GM23338 (cell line): ENCODE data around the gene CLEC3B. TPM values are rescaled to one million over a fixed set of nuclear protein-coding genes. Genes with fewer than 3 reads are reported as not detected.
"Not testable (repeated sequence)": the region's sequence is repeated elsewhere in the genome, so short reads cannot be mapped to it uniquely, and the experiment has no call there.

ENCODE experiments used
- ATAC-seq: fragments of 200-7000 bp; cut with Tn5 transposase; 3 replicates; pipeline ENCODE4 v1.9.1; 2020
- DNase-seq: peaks from one replicate; pipeline ENCODE4 v3.0.0-alpha.2; 2015; ENCODE audit warnings: low spot score
- H2AFZ ChIP-seq: fragments of 200-600 bp; sonication (generic); 2 replicates; pipeline ENCODE4 v1.8.0; 2016; ENCODE audit warnings: antibody characterized with exemption, mild to moderate bottlenecking, moderate library complexity
- H3F3A ChIP-seq: fragments of 200-600 bp; sonication (generic); replicated peaks from 2 replicates; pipeline ENCODE4 v1.8.0; 2017; ENCODE audit warnings: antibody characterized with exemption, mixed run types, low read depth
- H3K27ac ChIP-seq: fragments of 200-600 bp; sonication (generic); 2 replicates; pipeline ENCODE4 v1.6.1; 2016; ENCODE audit warnings: low read depth
- H3K27me3 ChIP-seq: fragments of 200-600 bp; sonication (generic); 2 replicates; pipeline ENCODE4 v1.8.0; 2016; ENCODE audit warnings: mild to moderate bottlenecking, mixed run types, moderate library complexity; ENCODE audit not compliant: insufficient read depth
- H3K36me3 ChIP-seq: fragments of 200-600 bp; sonication (generic); 2 replicates; pipeline ENCODE4 v1.8.0; 2016; ENCODE audit warnings: mild to moderate bottlenecking; ENCODE audit not compliant: insufficient read depth
- H3K4me1 ChIP-seq: fragments of 200-600 bp; sonication (generic); 2 replicates; pipeline ENCODE4 v1.8.0; 2016; ENCODE audit warnings: mild to moderate bottlenecking, moderate library complexity; ENCODE audit not compliant: insufficient read depth
- H3K4me2 ChIP-seq: fragments of 200-600 bp; sonication (generic); 2 replicates; pipeline ENCODE4 v1.7.1; 2017; ENCODE audit warnings: mixed run types
- H3K4me3 ChIP-seq: fragments of 200-600 bp; sonication (generic); 2 replicates; pipeline ENCODE4 v1.6.1; 2016; ENCODE audit warnings: mixed run types
- H3K79me2 ChIP-seq: fragments of 200-600 bp; sonication (generic); replicated peaks from 2 replicates; pipeline ENCODE4 v1.8.0; 2017; ENCODE audit warnings: mild to moderate bottlenecking; ENCODE audit not compliant: insufficient read depth
- H3K9me2 ChIP-seq: fragments of 200-600 bp; sonication (generic); 2 replicates; pipeline ENCODE4 v1.8.0; 2017; ENCODE audit not compliant: insufficient read depth
- H4K20me1 ChIP-seq: fragments of 200-600 bp; sonication (generic); replicated peaks from 2 replicates; pipeline ENCODE4 v1.8.0; 2017; ENCODE audit warnings: mild to moderate bottlenecking; ENCODE audit not compliant: insufficient read depth
- H3K27ac Mint-ChIP-seq: 2 replicates; pipeline ENCODE4 v1.8.0; 2020; ENCODE audit warnings: inconsistent platforms, mild to moderate bottlenecking, moderate library complexity, mixed read lengths
- H3K27me3 Mint-ChIP-seq: 3 replicates; pipeline ENCODE4 v1.8.0; 2022; ENCODE audit warnings: low read depth, mild to moderate bottlenecking, moderate library complexity, mixed read lengths, inconsistent platforms; ENCODE audit not compliant: insufficient read depth, poor library complexity
- H3K36me3 Mint-ChIP-seq: 3 replicates; pipeline ENCODE4 v1.8.0; 2021; ENCODE audit warnings: low read depth, mild to moderate bottlenecking, inconsistent platforms, moderate library complexity, mixed read lengths
- H3K4me1 Mint-ChIP-seq: 3 replicates; pipeline ENCODE4 v1.8.0; 2020; ENCODE audit warnings: mild to moderate bottlenecking, inconsistent platforms, mixed read lengths
- H3K4me3 Mint-ChIP-seq: 3 replicates; pipeline ENCODE4 v1.8.0; 2021; ENCODE audit warnings: moderate library complexity, mild to moderate bottlenecking, inconsistent platforms, mixed read lengths
- H3K9me3 Mint-ChIP-seq: 3 replicates; pipeline ENCODE4 v1.8.0; 2020; ENCODE audit warnings: moderate library complexity, mild to moderate bottlenecking, inconsistent platforms, mixed read lengths
- CREB1 ChIP-seq: fragments of 250-450 bp; sonication (Bioruptor Pico); IDR thresholded peaks from 2 replicates; pipeline ENCODE4 v1.5.0; 2020; ENCODE audit warnings: low read depth, mild to moderate bottlenecking, moderate library complexity
- CTCF ChIP-seq, 2 experiments: fragments of 200-600 bp in 1 of 2; sonication (generic) in 1 of 2; conservative IDR thresholded peaks; 2 replicates each; pipeline versions ENCODE4 v1.5.1 to v1.6.1; 2016 to 2017; ENCODE audit warnings: antibody characterized with exemption in 2 of 2, low read depth in 2 of 2, mild to moderate bottlenecking in 2 of 2, moderate library complexity in 1 of 2
- ETS1 ChIP-seq: IDR thresholded peaks from 2 replicates; pipeline ENCODE4 v1.6.1; 2016; ENCODE audit warnings: antibody characterized with exemption
- EZH2phosphoT487 ChIP-seq: fragments of 200-600 bp; sonication (generic); IDR thresholded peaks from one replicate; pipeline ENCODE4 v1.8.1; 2018; ENCODE audit warnings: antibody characterized with exemption; ENCODE audit not compliant: unreplicated experiment
- NANOG ChIP-seq: IDR thresholded peaks from 2 replicates; pipeline ENCODE4 v1.6.1; 2016; ENCODE audit warnings: antibody characterized with exemption, borderline replicate concordance
- POLR2AphosphoS5 ChIP-seq: IDR thresholded peaks from 2 replicates; pipeline ENCODE4 v1.6.1; 2016; ENCODE audit warnings: antibody characterized with exemption, low read depth
- STAT1 ChIP-seq: IDR thresholded peaks from one replicate; pipeline ENCODE4 v1.6.1; 2016; ENCODE audit warnings: antibody characterized with exemption; ENCODE audit not compliant: unreplicated experiment
- ZNF114 ChIP-seq: fragments of 250-450 bp; sonication (Bioruptor Pico); IDR thresholded peaks from 2 replicates; pipeline ENCODE4 v1.5.0; 2020; ENCODE audit warnings: mild to moderate bottlenecking, moderate library complexity
- ZNF331 ChIP-seq: fragments of 250-450 bp; sonication (Bioruptor Pico); IDR thresholded peaks from 2 replicates; pipeline ENCODE4 v1.5.0; 2020; ENCODE audit warnings: low read depth, mild to moderate bottlenecking, moderate library complexity
- polyA plus RNA-seq: library from polyadenylated mRNA; unstranded; fragments of >200 nt; fragmentation: Nextera tagmentation; extraction: Ambion mirVana; gene quantifications from 2 replicates; pipeline ENCODE4 v1.2.1, GENCODE V29; 2016
- total RNA-seq: library from RNA; depleted of rRNA; stranded (reverse); fragments of >200 nt; shearing (Covaris generic); gene quantifications from 2 replicates; pipeline ENCODE4 v1.2.3, GENCODE V29; 2014
- TF ChIP-seq, protein P1 (sequence below): IDR thresholded peaks from one replicate; pipeline ENCODE4 v1.6.1; 2018; ENCODE audit warnings: antibody characterized with exemption; ENCODE audit not compliant: unreplicated experiment

The CLEC3B gene
- total and polyA plus RNA-seq, 2 experiments from 2014 or later: not detected

DNA sequence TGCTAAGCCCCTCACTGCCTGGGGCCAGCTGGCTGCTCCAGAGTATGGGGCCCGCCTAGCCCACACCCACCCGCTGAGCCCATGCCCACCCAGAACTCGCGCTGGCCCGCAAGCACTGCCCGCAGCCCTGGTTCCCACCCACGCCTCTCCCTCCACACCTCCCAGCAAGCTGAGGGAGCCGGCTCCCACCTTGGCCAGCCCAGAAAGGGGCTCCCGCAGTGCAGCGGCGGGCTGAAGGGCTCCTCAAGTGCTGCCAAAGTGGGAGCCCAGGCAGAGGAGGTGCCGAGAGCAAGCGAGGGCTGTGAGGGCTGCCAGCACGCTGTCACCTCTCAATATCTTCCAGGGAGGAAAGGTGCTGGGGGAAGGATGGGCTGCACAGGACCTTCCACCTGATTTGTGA is 39.8 kb upstream of the CLEC3B start:
- not testable (repeated sequence) for H3K27me3 ChIP-seq, H3K27ac Mint-ChIP-seq, H3K4me3 ChIP-seq, H3K4me3 Mint-ChIP-seq, H3F3A ChIP-seq, H3K4me1 ChIP-seq, H3K27ac ChIP-seq, H3K27me3 Mint-ChIP-seq, H3K4me2 ChIP-seq, ATAC-seq, H2AFZ ChIP-seq, H3K9me2 ChIP-seq, DNase-seq
- H3K36me3 Mint-ChIP-seq: peaks cover 73% of the 10 kb centered on the region
- H3K9me3 Mint-ChIP-seq: peaks cover 24% of the 10 kb centered on the region
- Histone ChIP-seq H4K20me1 (peaks cover 40% of the 10 kb centered on the region), H3K36me3 (peaks cover 12% of the 10 kb centered on the region; the same call in 1 of the 2 replicates), H3K79me2 (peaks cover 92% of the 10 kb centered on the region)
- H3K4me1 Mint-ChIP-seq: peaks cover 20% of the 10 kb centered on the region

- Histone ChIP-seq H3K4me2 (no peak overlapping the region), H3K4me1 (peaks cover 8% of the 10 kb centered on the region), H3K27me3 (no peaks in the 10 kb centered on the region), H3F3A (0 out of 2 replicates have a peak, but pooled peaks cover 4% of the 10 kb centered on the region), H2AFZ (no peak overlapping the region), H3K36me3 (peaks cover 12% of the 10 kb centered on the region; the same call in 1 of the 2 replicates), H3K79me2 (peaks cover 82% of the 10 kb centered on the region), H3K9me2 (peaks cover 4% of the 10 kb centered on the region; the same call in 1 of the 2 replicates), H3K27ac (no peak overlapping the region), H4K20me1 (peaks cover 38% of the 10 kb centered on the region), H3K4me3 (no peak overlapping the region)
- Mint-ChIP-seq H3K36me3 (peaks cover 77% of the 10 kb centered on the region), H3K4me1 (peaks cover 20% of the 10 kb centered on the region), H3K9me3 (peaks cover 24% of the 10 kb centered on the region), H3K4me3 (no peak overlapping the region), H3K27ac (no peak overlapping the region), H3K27me3 (peaks cover 3% of the 10 kb centered on the region)
- no peak for ATAC-seq
- DNase-seq: no peak
- TF ChIP-seq POLR2AphosphoS5: no peak
- TF ChIP-seq, protein P1, sequence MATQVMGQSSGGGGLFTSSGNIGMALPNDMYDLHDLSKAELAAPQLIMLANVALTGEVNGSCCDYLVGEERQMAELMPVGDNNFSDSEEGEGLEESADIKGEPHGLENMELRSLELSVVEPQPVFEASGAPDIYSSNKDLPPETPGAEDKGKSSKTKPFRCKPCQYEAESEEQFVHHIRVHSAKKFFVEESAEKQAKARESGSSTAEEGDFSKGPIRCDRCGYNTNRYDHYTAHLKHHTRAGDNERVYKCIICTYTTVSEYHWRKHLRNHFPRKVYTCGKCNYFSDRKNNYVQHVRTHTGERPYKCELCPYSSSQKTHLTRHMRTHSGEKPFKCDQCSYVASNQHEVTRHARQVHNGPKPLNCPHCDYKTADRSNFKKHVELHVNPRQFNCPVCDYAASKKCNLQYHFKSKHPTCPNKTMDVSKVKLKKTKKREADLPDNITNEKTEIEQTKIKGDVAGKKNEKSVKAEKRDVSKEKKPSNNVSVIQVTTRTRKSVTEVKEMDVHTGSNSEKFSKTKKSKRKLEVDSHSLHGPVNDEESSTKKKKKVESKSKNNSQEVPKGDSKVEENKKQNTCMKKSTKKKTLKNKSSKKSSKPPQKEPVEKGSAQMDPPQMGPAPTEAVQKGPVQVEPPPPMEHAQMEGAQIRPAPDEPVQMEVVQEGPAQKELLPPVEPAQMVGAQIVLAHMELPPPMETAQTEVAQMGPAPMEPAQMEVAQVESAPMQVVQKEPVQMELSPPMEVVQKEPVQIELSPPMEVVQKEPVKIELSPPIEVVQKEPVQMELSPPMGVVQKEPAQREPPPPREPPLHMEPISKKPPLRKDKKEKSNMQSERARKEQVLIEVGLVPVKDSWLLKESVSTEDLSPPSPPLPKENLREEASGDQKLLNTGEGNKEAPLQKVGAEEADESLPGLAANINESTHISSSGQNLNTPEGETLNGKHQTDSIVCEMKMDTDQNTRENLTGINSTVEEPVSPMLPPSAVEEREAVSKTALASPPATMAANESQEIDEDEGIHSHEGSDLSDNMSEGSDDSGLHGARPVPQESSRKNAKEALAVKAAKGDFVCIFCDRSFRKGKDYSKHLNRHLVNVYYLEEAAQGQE: no peak
- TF ChIP-seq CREB1 (CRISPR knock-in tag): no peak
- no peak for TF ChIP-seq ETS1
- no peak for TF ChIP-seq NANOG
- no peak for TF ChIP-seq STAT1
- TF ChIP-seq CTCF (conservative IDR thresholded peaks at IDR 0.05; ENCODE audit: low read depth in 2 of 2): no peak
- TF ChIP-seq ZNF114 (CRISPR knock-in tag): no peak
- TF ChIP-seq ZNF331: no peak
- no peak for TF ChIP-seq EZH2phosphoT487
These were observed 38.8 kb upstream of the CLEC3B start for GRCh38 chr3:44987332-44987731.
